GM12873 (cell line): ENCODE data around the gene VAC14.

Source experiments
- TF ChIP-seq, protein P1 (sequence below): IDR thresholded peaks from 2 replicates; pipeline ENCODE4 v1.5.1; 2012; ENCODE audit warnings: low read depth, mild to moderate bottlenecking, moderate library complexity, low read length, control low read depth; ENCODE audit not compliant: insufficient read depth; ENCODE audit errors: missing control alignments

The VAC14 gene

DNA sequence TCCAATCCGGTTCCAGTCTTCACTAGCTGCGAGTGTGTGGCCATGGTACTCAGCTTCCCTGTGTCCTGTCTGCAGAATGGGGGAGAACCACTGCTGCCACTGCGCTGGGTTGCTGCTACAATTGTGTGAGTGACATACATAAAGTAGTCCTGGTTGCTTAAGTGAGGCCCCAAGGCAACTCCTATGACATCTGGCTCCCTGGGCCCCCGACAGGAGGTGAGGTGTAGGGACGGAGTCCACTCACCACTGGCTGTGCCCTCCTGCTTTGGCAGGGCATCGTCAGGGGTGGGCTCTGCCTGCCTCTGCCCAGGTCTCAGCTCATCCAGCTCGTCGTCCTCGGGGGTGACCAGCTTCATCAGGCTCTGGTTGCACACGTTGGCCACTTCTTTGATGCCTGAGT is 20.4 kb downstream of the VAC14 start:
- TF ChIP-seq, protein P1, sequence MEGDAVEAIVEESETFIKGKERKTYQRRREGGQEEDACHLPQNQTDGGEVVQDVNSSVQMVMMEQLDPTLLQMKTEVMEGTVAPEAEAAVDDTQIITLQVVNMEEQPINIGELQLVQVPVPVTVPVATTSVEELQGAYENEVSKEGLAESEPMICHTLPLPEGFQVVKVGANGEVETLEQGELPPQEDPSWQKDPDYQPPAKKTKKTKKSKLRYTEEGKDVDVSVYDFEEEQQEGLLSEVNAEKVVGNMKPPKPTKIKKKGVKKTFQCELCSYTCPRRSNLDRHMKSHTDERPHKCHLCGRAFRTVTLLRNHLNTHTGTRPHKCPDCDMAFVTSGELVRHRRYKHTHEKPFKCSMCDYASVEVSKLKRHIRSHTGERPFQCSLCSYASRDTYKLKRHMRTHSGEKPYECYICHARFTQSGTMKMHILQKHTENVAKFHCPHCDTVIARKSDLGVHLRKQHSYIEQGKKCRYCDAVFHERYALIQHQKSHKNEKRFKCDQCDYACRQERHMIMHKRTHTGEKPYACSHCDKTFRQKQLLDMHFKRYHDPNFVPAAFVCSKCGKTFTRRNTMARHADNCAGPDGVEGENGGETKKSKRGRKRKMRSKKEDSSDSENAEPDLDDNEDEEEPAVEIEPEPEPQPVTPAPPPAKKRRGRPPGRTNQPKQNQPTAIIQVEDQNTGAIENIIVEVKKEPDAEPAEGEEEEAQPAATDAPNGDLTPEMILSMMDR: no peak

GRCh38 chr16:70779361-70779760 is 21.6 kb downstream of the VAC14 start:
- TF ChIP-seq, protein P1: no peak

DNA sequence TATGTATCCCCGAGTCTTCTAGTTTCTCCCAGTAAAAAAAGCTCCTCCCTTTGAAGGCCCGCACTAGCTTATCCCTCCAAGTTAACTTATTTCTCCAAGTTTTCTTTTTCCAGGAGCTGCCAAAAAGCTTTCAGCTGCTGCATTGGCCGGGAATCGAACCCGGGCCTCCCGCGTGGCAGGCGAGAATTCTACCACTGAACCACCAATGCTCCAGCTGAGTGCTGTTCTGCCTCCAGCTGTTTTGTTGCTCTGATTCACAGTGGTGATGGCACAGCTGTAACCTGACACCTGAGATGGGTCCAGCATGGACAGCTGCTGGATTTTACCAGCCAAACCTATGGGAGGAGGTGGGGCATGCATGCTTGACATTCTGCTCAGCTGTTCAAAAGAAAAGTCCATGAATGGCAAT is 22.1 kb downstream of the VAC14 start:
- TF ChIP-seq, protein P1: no peak

- TF ChIP-seq, protein P1: no peak
These were observed 23.0 kb downstream of the VAC14 start for GRCh38 chr16:70777973-70778406.

DNA sequence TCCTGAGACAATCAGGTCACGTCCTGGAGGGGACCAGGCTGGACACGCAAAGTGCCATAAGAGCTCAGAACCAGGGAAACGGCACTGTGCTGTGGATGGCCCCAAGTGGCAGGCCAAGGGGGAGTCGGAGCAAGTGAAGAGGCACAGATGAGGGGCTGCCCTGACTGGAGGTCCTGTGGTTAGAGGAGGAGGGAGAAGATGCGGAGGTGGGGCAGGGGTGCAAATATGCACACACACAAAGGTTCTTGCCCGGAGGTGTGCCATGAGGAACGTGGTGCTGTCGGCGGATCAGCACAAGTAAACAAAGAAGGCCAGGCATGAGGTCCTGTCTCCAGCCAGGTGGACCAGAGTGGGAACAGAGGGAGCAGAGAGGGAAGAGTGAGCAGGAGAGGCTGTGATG is 23.5 kb downstream of the VAC14 start:
- TF ChIP-seq, protein P1: no peak

- TF ChIP-seq, protein P1: no peak
These were observed 25.6 kb downstream of the VAC14 start for GRCh38 chr16:70775399-70775798.

DNA sequence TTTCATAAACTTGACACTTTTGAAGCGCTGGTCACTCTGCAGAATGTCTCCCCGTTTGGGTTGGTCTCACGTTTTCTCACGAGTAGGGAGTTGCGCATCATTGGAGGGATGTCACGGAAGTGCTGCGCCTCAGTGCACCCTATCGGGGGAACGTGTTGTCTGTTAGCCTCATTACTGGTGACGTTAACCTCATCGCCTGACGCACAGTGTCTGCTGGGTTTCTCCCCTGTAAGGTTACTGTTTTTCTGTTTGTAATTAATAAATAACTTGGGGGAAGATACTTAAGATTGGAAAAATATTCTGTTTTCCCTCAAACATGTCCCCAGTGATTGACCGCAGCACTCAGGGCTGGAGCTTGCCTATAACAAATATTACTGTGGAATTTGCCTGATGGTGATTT is 26.7 kb downstream of the VAC14 start:
- TF ChIP-seq, protein P1: no peak

DNA sequence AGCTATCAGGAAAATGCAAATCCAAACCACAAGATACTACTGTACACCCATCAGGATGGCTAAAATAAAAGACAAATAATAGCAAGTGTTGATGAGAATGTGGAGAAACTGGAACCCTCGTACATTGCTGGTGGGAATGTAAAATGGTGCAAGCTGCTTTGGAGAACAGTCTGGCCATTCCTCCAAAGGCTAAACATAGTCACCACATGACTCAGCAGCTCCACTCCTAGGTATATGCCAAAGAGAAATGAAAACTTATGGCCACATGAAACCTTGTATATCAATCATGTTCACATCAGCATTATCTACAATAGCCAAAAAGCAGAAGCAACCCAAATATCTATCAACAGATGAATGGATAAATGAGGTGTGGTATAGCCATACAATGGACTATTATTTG is 28.5 kb downstream of the VAC14 start:
- TF ChIP-seq, protein P1: no peak
